Activated CD4-positive, alpha-beta T cell treated with anti-CD3 and anti-CD28 coated beads, Interleukin-2, amount 50 U/mL, for 16 hours (primary cell): ENCODE measurements around the gene MTMR6.
A peak's percentile ranks its signal among the peaks of the same experiment; 100 is the strongest.

Source experiments
- DNase-seq: peaks from one replicate; pipeline ENCODE4 v3.0.0-alpha.2; 2020

The MTMR6 gene

DNA sequence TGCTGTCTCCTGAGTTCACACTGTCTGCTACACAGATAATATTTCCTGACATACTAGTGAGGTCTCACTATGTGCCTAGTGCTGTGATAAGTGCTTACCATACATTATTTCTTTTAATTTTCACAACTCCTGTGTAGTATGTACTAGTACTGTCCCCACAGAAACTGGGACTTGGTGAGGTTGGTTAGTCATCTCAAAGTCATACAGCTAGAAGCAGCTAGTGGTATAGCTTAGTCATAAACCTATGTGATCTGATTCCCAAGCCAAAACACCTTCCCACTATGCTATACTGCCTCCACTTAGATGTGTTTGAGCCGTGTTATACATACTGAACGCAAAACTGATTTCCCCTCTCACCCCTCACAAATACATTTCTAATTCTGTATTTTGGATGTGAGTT is 10.5 kb downstream of the MTMR6 start:
- DNase-seq, result peak; percentile 72

DNA sequence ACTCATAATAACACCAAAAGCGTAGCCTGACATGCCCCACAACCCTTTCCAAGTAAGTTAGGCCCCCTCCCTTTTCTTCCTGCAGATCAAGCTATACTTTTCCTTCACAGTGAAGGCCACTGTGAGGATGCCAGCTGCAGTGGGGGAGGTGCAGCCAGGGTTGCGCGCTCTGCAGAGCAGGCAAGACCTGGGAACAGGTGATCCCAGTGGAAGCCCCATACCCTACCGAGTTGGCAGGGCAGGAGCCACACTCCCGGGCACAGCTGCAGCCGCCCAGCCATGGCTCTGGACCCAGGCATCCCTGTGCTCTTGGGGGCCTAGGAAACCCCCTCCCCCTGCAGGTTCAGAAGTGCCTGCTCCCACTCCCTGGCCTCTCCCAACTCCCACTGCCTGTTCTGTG is 18.7 kb downstream of the MTMR6 start:
- no peak for DNase-seq

DNA sequence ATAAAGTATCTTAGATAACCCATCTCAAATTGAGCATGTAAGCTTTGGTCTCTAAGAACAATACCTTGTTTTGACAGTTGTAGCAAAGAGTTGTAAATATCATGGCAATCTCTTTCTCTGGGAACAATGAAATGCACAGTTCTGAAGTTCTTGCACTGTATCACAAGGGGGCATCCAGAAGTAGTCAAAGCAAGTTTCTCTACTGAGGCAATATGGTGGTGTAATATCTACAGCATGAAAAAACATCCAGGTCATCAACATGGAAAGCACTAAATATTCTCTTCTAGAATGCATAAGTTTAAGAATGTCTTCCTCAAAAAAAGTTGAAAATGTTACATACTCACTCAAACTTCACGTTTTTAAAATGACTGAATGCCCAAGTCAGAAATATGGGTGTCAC is 19.6 kb downstream of the MTMR6 start:
- DNase-seq, result no peak

DNA sequence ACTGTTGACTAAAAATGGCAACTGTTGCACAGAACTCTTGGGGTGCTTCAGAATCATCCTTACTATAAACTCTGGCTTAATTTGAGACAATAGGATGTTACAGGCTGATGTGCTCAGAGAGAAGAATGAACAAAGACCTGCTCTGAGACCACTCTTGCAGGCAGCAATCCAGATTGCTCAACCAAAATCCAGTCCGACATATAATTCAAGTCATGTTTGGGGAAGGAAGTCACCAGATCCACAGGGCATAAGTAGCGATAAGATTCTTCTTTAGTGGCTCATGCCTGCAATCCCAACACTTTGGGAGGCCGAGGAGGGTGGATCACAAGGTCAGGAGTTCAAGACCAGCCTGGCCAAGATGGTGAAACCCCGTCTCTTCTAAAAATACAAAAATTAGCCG is 20.6 kb downstream of the MTMR6 start:
- DNase-seq, result no peak

DNA sequence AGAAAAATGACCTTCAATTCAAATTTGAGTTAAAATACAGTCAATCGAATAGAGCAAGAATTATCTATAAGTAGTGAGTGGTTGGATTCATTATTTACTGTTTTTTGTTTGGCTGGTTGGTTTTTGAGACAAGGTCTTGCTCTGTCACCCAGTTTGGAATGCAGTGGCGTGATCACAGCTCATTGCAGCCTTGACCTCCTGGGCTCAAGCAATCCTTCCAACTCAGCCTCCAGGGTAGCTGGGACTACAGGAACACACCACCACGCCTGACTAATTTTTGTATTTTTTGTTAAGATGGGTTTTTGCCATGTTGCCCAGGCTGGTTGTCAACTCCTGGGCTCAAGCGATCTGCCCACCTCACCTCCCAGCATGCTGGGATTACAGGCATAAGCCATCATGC is 25.0 kb downstream of the MTMR6 start:
- no peak for DNase-seq

DNA sequence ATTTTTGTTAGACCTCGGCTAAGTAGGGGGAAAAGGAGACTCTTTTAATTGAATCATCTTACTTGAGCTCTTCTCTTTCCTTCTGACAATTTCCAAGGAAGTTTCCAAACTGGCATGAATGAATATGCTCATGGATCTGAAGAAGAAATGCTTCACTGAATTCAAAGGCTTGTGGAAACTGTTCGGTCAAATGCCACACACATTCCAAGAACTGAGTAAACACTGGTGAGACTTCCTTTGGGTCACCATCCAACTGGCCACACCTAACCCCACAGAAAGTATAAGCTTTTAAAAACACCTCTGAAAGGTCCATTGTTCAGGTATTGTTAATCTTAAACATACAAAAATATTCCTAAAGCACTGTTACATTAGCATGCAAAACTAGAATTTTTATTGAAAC is 33.6 kb downstream of the MTMR6 start:
- no peak for DNase-seq

DNA sequence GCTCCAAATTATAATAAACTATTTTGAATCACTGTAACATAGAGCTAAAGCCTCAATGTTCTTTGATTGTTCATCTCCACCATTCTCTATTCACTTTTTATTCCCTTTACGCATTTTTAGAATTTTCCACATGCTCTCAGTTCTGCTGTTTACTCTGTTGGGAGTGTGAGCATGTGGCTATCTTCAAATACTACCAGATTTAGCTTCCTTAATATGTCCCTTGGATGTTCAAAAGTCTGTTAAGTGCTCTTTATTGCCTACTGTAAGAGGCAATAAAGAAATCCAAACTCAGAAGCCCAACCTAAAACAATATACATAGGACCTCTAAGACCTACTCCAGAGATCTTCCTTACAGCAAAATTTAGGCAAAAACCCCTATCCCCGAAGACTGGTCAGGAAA is 34.5 kb downstream of the MTMR6 start:
- no peak for DNase-seq

DNA sequence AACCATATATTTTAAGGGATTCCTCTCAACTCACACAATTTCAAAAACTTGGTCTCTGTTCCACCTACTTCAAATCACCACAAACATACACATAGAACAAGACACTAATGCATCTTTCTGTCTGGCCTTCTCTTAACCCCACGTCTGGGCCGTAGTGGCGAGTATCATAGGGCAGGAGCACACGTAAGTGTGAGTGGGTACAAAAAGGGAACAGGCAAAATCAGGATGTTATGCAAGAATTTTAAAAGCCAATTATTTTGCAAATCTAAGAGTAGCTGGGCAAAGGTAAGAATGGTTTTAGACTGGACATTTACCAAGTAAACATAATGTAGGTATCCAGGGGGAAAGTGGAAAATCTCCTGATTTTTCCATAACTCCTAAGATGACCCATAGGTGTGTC is 35.1 kb downstream of the MTMR6 start:
- DNase-seq, result no peak

DNA sequence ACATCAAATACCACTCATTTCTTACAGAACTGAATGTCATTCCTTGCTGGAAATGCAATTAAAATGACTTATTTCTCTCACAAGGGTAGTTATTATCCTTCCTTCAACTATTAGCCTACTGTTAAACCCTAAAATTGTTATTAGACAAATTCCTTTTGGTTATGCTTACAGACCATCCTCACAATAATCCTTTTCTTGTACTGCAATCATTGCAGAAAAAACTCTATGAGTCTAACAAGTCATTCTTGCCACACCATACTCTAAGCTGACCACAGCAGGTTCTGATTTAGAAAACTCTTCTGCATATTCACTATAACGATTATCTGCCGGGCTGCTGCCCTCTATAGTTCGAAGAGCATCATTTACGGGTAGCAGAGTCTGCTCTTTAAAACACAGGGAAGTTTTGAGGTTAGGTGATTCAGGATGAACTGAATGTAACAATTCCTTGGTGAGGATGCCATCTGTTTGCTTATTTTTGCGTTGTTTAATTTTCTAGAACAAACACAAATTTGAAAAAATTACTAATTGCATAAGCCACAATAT is 38.2 kb downstream of the MTMR6 start:
- no peak for DNase-seq

DNA sequence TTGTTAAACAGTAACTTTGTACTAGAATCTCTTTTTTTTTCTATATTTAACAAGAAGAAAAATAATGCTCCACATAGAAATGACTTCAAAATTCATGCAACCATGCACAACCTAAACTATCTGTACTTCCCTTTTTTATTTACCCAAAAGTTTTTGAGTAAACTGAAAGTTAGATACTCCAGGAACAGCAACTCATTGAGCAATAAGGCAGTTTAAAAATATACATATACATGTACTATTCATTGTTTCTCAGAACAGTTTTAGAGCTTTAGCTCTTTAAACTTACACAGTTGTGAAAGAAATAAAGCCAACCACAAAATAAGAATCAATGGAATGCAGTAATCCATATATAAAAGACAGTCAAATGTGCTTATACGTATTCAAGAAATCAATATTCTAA is 39.2 kb downstream of the MTMR6 start:
- DNase-seq, result no peak

DNA sequence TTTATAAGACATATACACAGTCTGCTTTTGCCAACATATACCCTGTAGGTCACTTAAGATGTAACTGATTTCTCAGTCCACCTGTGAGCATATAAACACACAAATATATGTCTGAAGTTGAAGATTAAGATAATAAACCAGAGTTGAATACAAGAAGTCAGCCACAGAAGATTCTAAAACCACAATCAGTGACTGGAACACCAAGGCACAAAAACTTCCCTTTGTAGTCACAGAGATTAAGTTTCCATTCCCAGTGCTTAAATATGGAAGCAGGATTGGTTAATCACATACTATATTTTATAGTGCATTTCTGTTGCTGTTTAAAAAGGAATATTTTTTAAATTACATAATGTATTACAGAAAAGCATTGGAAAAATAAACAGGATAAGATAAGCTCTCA is 39.9 kb downstream of the MTMR6 start:
- DNase-seq, result no peak

DNA sequence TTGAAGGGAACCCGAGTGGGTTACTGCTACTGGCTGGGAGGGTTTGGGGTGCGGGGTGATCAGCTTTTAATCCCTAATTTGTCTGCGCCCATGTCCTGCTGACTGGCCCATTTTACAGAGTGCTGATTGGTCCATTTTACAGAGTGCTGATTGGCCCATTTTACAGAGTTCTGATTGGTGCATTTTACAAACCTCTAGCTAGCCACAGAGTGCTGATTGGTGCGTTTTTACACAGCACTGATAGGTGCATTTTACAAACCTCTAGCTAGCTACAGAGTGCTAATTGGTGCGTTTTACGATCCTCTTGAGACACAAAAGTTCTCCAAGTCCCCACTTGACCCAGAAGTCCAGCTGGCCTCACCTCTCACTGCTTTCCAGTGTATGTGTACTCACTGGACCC is 43.2 kb downstream of the MTMR6 start:
- no peak for DNase-seq

DNA sequence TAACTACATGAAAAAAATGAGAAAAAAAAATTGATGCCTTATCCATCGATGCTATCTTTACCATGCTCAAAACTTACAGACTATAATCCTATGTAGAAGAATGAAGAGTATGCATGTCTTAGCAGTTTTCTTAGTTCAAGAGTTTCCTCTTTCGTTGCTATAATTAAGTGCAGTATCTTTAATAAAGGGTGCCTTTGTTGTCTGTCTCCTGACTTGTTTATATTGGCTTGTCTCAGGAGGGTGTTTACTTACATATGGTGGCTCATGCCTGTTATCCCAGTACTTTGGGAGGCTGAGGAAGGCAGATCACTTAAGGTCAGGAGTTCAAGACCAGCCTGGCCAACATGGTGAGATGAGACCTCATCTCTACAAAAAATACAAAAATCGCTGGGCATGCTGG is 44.3 kb downstream of the MTMR6 start:
- DNase-seq, result no peak

DNA sequence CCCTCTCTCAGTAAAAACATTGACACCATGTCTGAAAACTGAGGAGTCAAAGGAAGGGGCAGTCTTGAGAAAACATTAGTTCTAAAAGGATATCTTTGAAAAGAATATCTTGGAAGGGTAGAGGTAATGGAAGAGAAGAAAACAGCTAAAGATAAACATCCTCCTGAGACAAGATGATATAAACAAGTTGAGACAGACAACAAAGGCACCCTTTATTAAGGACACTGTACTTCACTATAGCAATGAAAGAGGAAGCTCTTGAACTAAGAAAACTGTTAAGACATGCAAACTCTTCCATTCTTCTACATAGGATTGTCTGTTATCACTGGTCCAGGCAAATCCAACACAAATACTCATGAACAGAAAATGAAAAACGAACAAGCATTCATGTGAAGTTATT is 46.3 kb downstream of the MTMR6 start:
- no peak for DNase-seq

DNA sequence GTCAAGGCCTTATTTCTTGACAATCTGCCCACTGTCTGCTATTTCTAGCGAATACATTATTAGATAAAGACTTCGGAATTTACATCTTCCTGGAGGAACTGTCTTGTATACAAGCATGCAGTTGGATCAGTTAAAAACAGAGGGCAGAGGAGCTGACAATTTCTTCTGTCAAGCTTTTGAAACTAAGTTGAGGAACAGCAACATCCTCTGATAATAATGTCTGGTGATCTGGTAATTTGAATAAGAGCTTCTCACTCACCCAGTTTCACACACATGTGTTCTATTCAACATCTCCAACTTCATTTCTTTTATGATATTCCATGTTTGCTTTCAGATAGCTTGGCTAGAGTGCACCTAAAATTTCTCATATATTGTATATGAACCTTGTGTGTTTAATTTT is 50.2 kb downstream of the MTMR6 start:
- DNase-seq, result no peak

DNA sequence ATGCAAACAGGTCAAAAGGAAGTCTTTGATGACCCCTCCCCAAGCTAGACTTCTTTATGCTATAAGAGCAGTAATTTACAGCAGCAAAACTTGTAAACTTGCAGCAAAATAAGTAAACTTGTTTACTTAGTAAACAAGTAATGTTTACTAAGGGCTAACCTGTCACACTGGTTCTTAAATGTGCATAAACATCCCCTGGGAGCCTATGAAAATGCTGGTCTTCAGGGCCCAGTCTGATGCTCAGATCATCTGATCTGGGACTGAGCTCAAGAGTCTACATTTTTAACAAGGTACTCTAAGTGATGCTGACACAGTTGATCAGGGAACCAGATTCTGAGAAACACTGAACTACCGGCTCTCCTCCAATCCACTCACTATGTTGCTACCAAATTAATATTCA is 53.4 kb downstream of the MTMR6 start:
- DNase-seq, result no peak

DNA sequence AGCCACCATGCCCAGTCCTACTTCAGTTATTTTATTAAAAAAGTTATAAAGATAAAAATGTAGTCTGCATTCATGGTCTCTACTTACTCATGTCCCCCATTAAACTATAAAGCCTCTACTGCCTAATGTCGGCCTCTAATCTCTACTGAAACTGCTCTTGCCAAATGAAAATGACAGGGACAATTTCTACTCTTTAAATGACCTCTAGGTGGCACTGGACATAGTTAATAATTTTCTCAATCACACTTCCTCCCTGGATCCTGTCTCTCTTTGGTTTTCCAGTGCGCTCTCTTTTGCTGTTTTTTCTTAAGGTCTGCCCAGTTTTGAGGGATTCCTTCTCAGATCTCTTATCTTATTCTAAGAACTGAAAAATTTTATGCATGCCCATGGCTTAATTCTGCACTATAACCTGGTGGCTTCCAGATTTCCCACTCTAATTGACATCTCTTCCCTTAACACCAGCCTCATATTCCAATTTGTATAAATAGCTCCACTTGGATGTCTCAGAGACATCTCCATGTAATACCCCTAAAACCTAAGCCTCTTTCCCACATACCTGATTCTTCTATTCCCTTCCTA is 54.3 kb downstream of the MTMR6 start:
- peak; percentile 33 for DNase-seq

DNA sequence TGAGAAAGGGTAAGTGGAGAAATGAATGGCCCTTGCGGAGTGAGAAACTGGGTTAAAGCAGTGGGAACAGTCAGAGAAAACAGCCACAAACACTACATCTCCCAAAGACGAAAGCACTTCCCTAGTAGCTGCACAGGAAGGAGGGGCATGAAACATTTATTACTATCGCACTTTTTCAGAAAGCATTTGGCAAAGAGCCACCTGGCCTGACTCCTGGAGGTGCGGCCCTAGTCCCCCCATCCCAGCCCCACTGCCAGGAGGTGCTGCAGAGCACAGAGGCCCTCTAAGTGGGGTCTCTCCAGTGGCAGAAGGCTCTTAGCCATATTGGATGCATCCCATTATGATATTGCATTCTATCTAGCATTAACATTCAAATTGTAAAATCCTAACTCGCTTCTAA is 55.8 kb downstream of the MTMR6 start:
- no peak for DNase-seq

DNA sequence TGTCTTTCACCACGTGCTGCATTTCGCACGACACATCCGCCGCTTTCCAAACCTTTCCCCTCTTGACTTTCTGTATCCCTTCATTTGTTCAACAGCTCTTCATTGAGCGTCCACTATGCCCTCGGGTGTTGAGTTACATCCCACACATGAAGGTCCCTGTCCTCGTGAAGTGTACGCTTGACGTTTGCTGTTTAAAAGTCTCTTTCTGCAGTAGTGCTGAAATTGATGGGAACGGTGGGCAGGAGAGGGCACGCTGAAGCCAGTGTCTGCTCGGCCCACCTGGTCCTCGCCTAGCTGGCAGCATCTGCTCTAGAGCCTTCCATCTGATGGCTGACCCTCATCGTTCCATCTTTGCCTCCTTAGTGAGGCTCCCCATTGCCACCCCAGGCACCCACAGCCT is 59.6 kb downstream of the MTMR6 start:
- DNase-seq, result no peak

DNA sequence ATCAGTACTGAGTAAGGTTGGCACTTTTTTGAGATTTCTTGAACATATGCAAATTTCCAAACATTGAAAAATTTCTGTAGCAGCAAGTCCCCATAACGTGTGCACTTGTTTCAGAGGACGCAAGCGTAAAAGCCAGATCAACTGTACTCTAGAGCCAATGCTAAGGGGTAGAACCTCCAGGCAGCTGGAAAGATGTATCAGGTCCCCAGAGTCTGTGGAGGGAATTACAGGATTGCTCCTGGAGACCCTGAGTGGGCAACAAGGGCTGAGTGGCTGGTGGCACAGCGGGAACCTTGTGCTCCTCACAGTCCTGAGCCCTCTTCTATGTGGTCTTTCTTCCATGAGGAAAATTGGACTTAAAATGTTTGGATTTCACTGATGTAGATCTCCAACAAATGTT is 61.3 kb downstream of the MTMR6 start:
- no peak for DNase-seq

DNA sequence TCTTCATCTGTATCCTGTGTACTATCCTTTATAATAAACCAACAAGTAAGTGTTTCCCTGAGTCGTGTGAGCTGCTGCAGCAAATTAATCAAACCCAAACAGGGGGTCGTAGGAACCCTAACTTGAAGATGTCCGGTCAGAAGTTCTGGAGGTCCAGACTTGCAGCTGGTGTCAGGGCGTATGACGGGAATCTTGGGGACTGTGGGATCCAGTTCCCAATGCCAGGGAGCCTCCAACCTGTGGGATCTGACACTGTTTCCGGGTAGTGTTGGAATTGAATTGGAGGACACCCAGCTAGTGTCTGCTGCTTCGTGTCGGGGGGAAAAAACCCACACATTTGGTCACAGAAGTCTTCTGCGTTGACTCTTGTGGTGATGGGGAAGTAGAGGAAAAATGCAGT is 63.1 kb downstream of the MTMR6 start:
- DNase-seq, result no peak

DNA sequence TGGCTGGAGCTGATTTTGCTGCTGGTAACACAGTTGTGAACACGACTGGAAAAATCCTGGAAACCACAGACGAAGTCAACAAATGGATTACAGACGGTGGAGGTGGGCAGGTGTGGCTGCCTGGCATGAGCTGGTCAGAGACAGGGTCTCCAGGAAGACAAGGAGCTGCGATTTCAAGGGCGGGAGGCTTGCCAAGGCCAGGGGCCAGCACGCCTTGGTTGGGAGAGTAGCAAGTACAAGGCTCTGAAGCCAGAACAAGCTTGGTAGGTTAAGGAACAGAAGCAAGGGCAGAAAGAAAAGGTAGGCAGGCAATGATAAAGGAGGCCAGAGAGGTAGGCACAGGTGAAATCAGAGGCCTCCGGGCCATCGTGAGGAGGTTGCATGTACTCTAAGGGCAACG is 64.5 kb downstream of the MTMR6 start:
- DNase-seq, result no peak

DNA sequence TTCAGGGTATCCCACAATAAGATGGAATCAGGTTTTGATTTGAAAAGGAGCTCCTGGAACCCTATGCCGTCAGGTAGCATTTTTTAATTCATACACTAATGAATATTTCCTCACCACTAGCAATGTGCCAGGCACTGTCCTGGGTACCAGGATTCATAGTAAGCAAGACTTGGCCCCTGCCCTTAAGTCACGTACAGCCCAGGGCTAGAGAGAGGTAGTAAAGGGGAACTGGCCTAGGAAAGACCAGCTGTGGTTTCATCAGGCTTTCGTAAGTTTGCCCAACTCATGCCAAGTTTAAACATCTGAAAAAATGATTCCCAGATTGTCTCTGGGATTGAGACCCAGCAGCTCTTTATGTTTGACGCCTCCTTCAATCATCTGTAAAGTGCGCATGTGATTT is 69.3 kb downstream of the MTMR6 start:
- no peak for DNase-seq

DNA sequence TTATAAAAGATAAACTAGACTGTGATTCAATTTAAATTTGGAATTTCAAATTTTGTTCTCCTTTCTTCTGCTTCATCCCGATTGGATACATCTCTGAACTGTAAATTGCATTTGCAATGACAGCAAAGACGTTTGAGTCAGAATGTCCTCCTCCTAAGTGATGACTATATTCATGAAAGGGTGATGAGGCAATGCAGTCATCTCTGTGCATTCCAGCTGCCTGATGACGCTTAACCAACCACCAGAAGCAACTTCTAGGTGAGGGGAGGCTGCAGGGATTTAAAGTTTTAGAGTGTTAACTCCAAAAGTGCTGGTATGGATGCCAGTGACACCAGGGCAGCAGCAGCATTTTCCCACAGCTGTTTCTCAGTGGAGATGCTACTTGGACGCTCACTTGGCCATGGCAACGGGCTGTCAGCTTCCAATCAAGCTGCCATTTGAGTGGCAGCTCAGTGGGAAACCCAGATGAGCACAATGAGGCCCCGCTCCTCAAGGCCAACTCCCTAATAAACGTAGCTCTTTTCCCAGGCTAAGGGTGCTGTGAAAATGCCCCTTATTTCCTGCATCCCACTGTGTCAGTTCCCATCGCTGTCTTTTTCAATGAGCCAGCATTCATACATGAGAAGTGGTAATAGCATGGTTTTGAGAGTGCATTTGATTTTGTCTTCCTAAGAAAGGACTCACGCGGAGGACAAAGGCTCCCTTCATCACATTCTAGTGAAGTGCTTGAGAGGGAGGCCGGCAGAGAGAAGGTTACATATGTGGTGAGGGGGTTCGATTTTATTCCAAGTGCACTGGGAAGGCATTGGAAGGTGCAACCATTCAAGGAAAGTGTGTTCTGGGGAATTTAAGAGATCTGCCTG is 70.0 kb downstream of the MTMR6 start:
- peak; percentile 13 for DNase-seq

DNA sequence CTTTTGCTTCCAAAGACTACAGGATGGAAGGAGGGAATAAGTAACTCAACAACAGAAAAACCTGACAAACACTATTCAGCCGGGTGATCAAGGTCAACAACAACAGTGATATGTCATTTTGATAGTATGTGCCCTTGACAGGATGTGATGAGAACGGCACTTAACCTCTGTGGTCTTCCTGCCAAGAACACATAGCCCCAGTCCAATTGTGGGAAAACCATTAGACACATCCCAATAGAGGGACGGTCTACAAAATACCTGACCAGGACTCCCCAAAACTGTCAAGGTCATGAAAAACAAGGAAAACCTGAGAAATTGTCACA is 72.1 kb downstream of the MTMR6 start:
- no peak for DNase-seq
